IMR-90 (cell line): ENCODE measurements around the gene TDRD7.

Experiments used
- POLR2A ChIP-seq: IDR thresholded peaks from 2 replicates; pipeline ENCODE4 v1.6.1; 2012; ENCODE audit warnings: mild to moderate bottlenecking, low read depth, low read length
- TF ChIP-seq, protein P1 (sequence below): conservative IDR thresholded peaks from 2 replicates; pipeline ENCODE4 v1.5.1; 2012; ENCODE audit warnings: mild to moderate bottlenecking, low read depth, low read length, improper control_type of control experiment
- TF ChIP-seq, protein P2 (sequence below): fragments of 150-350 bp; IDR thresholded peaks from 2 replicates; pipeline ENCODE4 v1.6.1; 2017; ENCODE audit warnings: mild to moderate bottlenecking, antibody characterized with exemption, low read length, low read depth

DNA sequence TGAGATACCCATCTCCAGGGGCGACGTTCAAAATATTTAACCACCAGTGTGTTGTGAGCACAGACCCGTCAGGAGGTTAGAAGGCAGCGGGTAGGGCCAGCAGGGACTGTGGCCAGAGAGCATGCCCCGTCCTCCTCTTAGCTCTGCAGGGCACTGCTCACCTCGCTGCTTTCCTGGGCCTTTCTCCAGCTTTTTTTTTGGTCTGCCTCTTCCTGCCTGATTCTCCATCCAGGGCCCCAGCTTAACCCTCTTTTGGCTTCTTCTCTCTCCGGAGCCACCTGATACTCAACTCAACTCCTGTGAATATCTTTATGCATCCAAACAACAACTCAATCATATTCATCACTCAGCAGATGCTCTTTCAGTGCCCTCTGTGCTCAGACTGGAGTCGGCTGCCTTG, 133.6 kb downstream of the TDRD7 start:
- TF ChIP-seq, protein P1, sequence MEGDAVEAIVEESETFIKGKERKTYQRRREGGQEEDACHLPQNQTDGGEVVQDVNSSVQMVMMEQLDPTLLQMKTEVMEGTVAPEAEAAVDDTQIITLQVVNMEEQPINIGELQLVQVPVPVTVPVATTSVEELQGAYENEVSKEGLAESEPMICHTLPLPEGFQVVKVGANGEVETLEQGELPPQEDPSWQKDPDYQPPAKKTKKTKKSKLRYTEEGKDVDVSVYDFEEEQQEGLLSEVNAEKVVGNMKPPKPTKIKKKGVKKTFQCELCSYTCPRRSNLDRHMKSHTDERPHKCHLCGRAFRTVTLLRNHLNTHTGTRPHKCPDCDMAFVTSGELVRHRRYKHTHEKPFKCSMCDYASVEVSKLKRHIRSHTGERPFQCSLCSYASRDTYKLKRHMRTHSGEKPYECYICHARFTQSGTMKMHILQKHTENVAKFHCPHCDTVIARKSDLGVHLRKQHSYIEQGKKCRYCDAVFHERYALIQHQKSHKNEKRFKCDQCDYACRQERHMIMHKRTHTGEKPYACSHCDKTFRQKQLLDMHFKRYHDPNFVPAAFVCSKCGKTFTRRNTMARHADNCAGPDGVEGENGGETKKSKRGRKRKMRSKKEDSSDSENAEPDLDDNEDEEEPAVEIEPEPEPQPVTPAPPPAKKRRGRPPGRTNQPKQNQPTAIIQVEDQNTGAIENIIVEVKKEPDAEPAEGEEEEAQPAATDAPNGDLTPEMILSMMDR: no peak
- no peak for TF ChIP-seq POLR2A
- TF ChIP-seq, protein P2, sequence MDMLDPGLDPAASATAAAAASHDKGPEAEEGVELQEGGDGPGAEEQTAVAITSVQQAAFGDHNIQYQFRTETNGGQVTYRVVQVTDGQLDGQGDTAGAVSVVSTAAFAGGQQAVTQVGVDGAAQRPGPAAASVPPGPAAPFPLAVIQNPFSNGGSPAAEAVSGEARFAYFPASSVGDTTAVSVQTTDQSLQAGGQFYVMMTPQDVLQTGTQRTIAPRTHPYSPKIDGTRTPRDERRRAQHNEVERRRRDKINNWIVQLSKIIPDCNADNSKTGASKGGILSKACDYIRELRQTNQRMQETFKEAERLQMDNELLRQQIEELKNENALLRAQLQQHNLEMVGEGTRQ: no peak
